Measurements from ENCODE around the gene KIAA1217.

The KIAA1217 gene

GRCh38 chr10:24451325-24451820 lies 242.4 kb downstream of the KIAA1217 start:
- Histone ChIP-seq H3K4me1 (ENCODE audit: control insufficient read depth, insufficient read depth, low read length) (peaks cover 56% of the 10 kb centered on the region), H3K36me3 (ENCODE audit: control insufficient read depth, insufficient read depth, low read length, severe bottlenecking) (no peaks in the 10 kb centered on the region), H3K9ac (ENCODE audit: low read length) (no peak overlapping the region), H3K27me3 (replicated peaks; ENCODE audit: control insufficient read depth, insufficient read depth, low read length) (no peaks in the 10 kb centered on the region), H3K4me3 (ENCODE audit: low read length) (no peak overlapping the region), H3K9me3 (ENCODE audit: control insufficient read depth, low read length) (no peaks in the 10 kb centered on the region)
- peak; percentile 12 for DNase-seq (ENCODE audit: low read depth)

GRCh38 chr10:24452030-24452429 lies 243.1 kb downstream of the KIAA1217 start:
- H3K9ac ChIP-seq (ENCODE audit: low read length), result no peak overlapping the region
- H3K4me3 ChIP-seq (ENCODE audit: low read length), result no peak overlapping the region
- H3K4me1 ChIP-seq (ENCODE audit: control insufficient read depth, insufficient read depth, low read length), result peaks cover 50% of the 10 kb centered on the region
- DNase-seq (ENCODE audit: low read depth), result no peak
- H3K36me3 ChIP-seq (ENCODE audit: control insufficient read depth, insufficient read depth, low read length, severe bottlenecking), result no peaks in the 10 kb centered on the region
- no peaks in the 10 kb centered on the region for H3K27me3 ChIP-seq (replicated peaks; ENCODE audit: control insufficient read depth, insufficient read depth, low read length)
- no peaks in the 10 kb centered on the region for H3K9me3 ChIP-seq (ENCODE audit: control insufficient read depth, low read length)

- Histone ChIP-seq H3K4me3 (ENCODE audit: low read length) (no peak overlapping the region), H3K27me3 (replicated peaks; ENCODE audit: control insufficient read depth, insufficient read depth, low read length) (no peaks in the 10 kb centered on the region), H3K9ac (ENCODE audit: low read length) (peak overlapping the region; percentile 50), H3K4me1 (ENCODE audit: control insufficient read depth, insufficient read depth, low read length) (peaks cover 45% of the 10 kb centered on the region), H3K9me3 (ENCODE audit: control insufficient read depth, low read length) (no peaks in the 10 kb centered on the region), H3K36me3 (ENCODE audit: control insufficient read depth, insufficient read depth, low read length, severe bottlenecking) (no peaks in the 10 kb centered on the region)
- DNase-seq (ENCODE audit: low read depth), result peak; percentile 78
Observed at GRCh38 chr10:24453404-24453830, 244.5 kb downstream of the KIAA1217 start.

- H3K4me3 ChIP-seq (ENCODE audit: low read length), result no peak overlapping the region
- H3K4me1 ChIP-seq (ENCODE audit: control insufficient read depth, insufficient read depth, low read length), result peaks cover 39% of the 10 kb centered on the region
- H3K9me3 ChIP-seq (ENCODE audit: control insufficient read depth, low read length), result no peaks in the 10 kb centered on the region
- H3K9ac ChIP-seq (ENCODE audit: low read length), result peak overlapping the region; percentile 50
- H3K36me3 ChIP-seq (ENCODE audit: control insufficient read depth, insufficient read depth, low read length, severe bottlenecking), result no peaks in the 10 kb centered on the region
- no peaks in the 10 kb centered on the region for H3K27me3 ChIP-seq (replicated peaks; ENCODE audit: control insufficient read depth, insufficient read depth, low read length)
- no peak for DNase-seq (ENCODE audit: low read depth)
Observed at GRCh38 chr10:24453973-24454372, 245.0 kb downstream of the KIAA1217 start.

- DNase-seq (ENCODE audit: low read depth), result no peak
- no peak overlapping the region for H3K9ac ChIP-seq (ENCODE audit: low read length)
- peaks cover 31% of the 10 kb centered on the region for H3K4me1 ChIP-seq (ENCODE audit: control insufficient read depth, insufficient read depth, low read length)
Observed at GRCh38 chr10:24455447-24455846, 246.5 kb downstream of the KIAA1217 start.

GRCh38 chr10:24456322-24456721 lies 247.4 kb downstream of the KIAA1217 start:
- H3K9me3 ChIP-seq (ENCODE audit: control insufficient read depth, low read length), result no peaks in the 10 kb centered on the region
- H3K4me1 ChIP-seq (ENCODE audit: control insufficient read depth, insufficient read depth, low read length), result peaks cover 26% of the 10 kb centered on the region
- DNase-seq (ENCODE audit: low read depth), result peak; percentile 44
- H3K4me3 ChIP-seq (ENCODE audit: low read length), result peak overlapping the region; percentile 76
- no peaks in the 10 kb centered on the region for H3K27me3 ChIP-seq (replicated peaks; ENCODE audit: control insufficient read depth, insufficient read depth, low read length)
- H3K9ac ChIP-seq (ENCODE audit: low read length), result peak overlapping the region; percentile 67
- H3K36me3 ChIP-seq (ENCODE audit: control insufficient read depth, insufficient read depth, low read length, severe bottlenecking), result no peaks in the 10 kb centered on the region

More at GRCh38 chr10:24455447-24455846, 246.5 kb downstream of the KIAA1217 start:
- H3K4me3 ChIP-seq (ENCODE audit: low read length), result no peak overlapping the region
- no peaks in the 10 kb centered on the region for H3K9me3 ChIP-seq (ENCODE audit: control insufficient read depth, low read length)
- H3K36me3 ChIP-seq (ENCODE audit: control insufficient read depth, insufficient read depth, low read length, severe bottlenecking), result no peaks in the 10 kb centered on the region
- no peaks in the 10 kb centered on the region for H3K27me3 ChIP-seq (replicated peaks; ENCODE audit: control insufficient read depth, insufficient read depth, low read length)

- peaks cover 28% of the 10 kb centered on the region for H3K4me1 ChIP-seq (ENCODE audit: control insufficient read depth, insufficient read depth, low read length)
- DNase-seq (ENCODE audit: low read depth), result peak; percentile 78
Observed at GRCh38 chr10:24457661-24458318, 248.9 kb downstream of the KIAA1217 start.

GRCh38 chr10:24459836-24460235 lies 250.9 kb downstream of the KIAA1217 start:
- no peaks in the 10 kb centered on the region for H3K27me3 ChIP-seq (replicated peaks; ENCODE audit: control insufficient read depth, insufficient read depth, low read length)
- H3K4me1 ChIP-seq (ENCODE audit: control insufficient read depth, insufficient read depth, low read length), result peaks cover 30% of the 10 kb centered on the region
- H3K4me3 ChIP-seq (ENCODE audit: low read length), result no peak overlapping the region
- H3K36me3 ChIP-seq (ENCODE audit: control insufficient read depth, insufficient read depth, low read length, severe bottlenecking), result no peaks in the 10 kb centered on the region
- no peak for DNase-seq (ENCODE audit: low read depth)
- no peaks in the 10 kb centered on the region for H3K9me3 ChIP-seq (ENCODE audit: control insufficient read depth, low read length)
- H3K9ac ChIP-seq (ENCODE audit: low read length), result no peak overlapping the region

More at GRCh38 chr10:24457661-24458318, 248.9 kb downstream of the KIAA1217 start:
- Histone ChIP-seq H3K9me3 (ENCODE audit: control insufficient read depth, low read length) (no peaks in the 10 kb centered on the region), H3K27me3 (replicated peaks; ENCODE audit: control insufficient read depth, insufficient read depth, low read length) (no peaks in the 10 kb centered on the region), H3K36me3 (ENCODE audit: control insufficient read depth, insufficient read depth, low read length, severe bottlenecking) (no peaks in the 10 kb centered on the region), H3K9ac (ENCODE audit: low read length) (no peak overlapping the region), H3K4me3 (ENCODE audit: low read length) (no peak overlapping the region)

- Histone ChIP-seq H3K4me3 (ENCODE audit: low read length) (no peak overlapping the region), H3K9ac (ENCODE audit: low read length) (no peak overlapping the region), H3K36me3 (ENCODE audit: control insufficient read depth, insufficient read depth, low read length, severe bottlenecking) (no peaks in the 10 kb centered on the region), H3K4me1 (ENCODE audit: control insufficient read depth, insufficient read depth, low read length) (peaks cover 36% of the 10 kb centered on the region), H3K9me3 (ENCODE audit: control insufficient read depth, low read length) (no peaks in the 10 kb centered on the region), H3K27me3 (replicated peaks; ENCODE audit: control insufficient read depth, insufficient read depth, low read length) (no peaks in the 10 kb centered on the region)
- no peak for DNase-seq (ENCODE audit: low read depth)
Observed at GRCh38 chr10:24462291-24462813, 253.4 kb downstream of the KIAA1217 start.

GRCh38 chr10:24462889-24463552 lies 254.1 kb downstream of the KIAA1217 start:
- H3K9ac ChIP-seq (ENCODE audit: low read length), result peak overlapping the region; percentile 20
- no peaks in the 10 kb centered on the region for H3K36me3 ChIP-seq (ENCODE audit: control insufficient read depth, insufficient read depth, low read length, severe bottlenecking)
- H3K4me1 ChIP-seq (ENCODE audit: control insufficient read depth, insufficient read depth, low read length), result peaks cover 37% of the 10 kb centered on the region
- H3K27me3 ChIP-seq (replicated peaks; ENCODE audit: control insufficient read depth, insufficient read depth, low read length), result no peaks in the 10 kb centered on the region
- peak overlapping the region; percentile 53 for H3K4me3 ChIP-seq (ENCODE audit: low read length)
- no peak for DNase-seq (ENCODE audit: low read depth)
- H3K9me3 ChIP-seq (ENCODE audit: control insufficient read depth, low read length), result no peaks in the 10 kb centered on the region

- H3K27me3 ChIP-seq (replicated peaks; ENCODE audit: control insufficient read depth, insufficient read depth, low read length), result no peaks in the 10 kb centered on the region
- H3K4me3 ChIP-seq (ENCODE audit: low read length), result peak overlapping the region; percentile 53
- H3K4me1 ChIP-seq (ENCODE audit: control insufficient read depth, insufficient read depth, low read length), result peaks cover 43% of the 10 kb centered on the region
- no peaks in the 10 kb centered on the region for H3K9me3 ChIP-seq (ENCODE audit: control insufficient read depth, low read length)
- DNase-seq (ENCODE audit: low read depth), result peak; percentile 53
- no peaks in the 10 kb centered on the region for H3K36me3 ChIP-seq (ENCODE audit: control insufficient read depth, insufficient read depth, low read length, severe bottlenecking)
- peak overlapping the region; percentile 36 for H3K9ac ChIP-seq (ENCODE audit: low read length)
Observed at GRCh38 chr10:24463611-24464426, 254.9 kb downstream of the KIAA1217 start.
